Kidney (tissue), 14 donors: ENCODE data around the gene MRPL14. TPM values are rescaled to one million over a fixed set of nuclear protein-coding genes. Genes with fewer than 3 reads are reported as not detected.
A peak's percentile ranks its signal among the peaks of the same experiment; 100 is the strongest.

Source experiments
- DNase-seq, 5 donors: peaks; one replicate each; pipeline ENCODE4 v3.0.0-alpha.2; 2013 to 2020
- FAIRE-seq: peaks from 2 replicates; lab custom pipeline; 2012; peaks lifted over from hg19 to GRCh38; lab: Jason Lieb, UNC
- H3K27ac ChIP-seq, 2 donors: one replicate each; pipeline ENCODE4 v1.7.0; 2013; ENCODE audit warnings: low read depth in 2 of 2, low read length in 2 of 2, inconsistent platforms in 1 of 2
- H3K27me3 ChIP-seq: one replicate; pipeline ENCODE4 v1.7.1; 2013; ENCODE audit warnings: low read length, inconsistent platforms; ENCODE audit not compliant: control insufficient read depth, insufficient read depth
- H3K36me3 ChIP-seq, 3 donors: one replicate each; pipeline versions ENCODE4 v1.7.0 to v1.7.1; 2013; ENCODE audit warnings: low read length in 3 of 3, control low read depth in 1 of 3, inconsistent platforms in 1 of 3; ENCODE audit not compliant: insufficient read depth in 3 of 3, control insufficient read depth in 2 of 3
- H3K4me1 ChIP-seq, 3 donors: one replicate each; pipeline versions ENCODE4 v1.7.0 to v1.7.1; 2013; ENCODE audit warnings: low read length in 3 of 3, inconsistent platforms in 1 of 3, low read depth in 1 of 3; ENCODE audit not compliant: control insufficient read depth in 2 of 3, insufficient read depth in 2 of 3
- H3K4me3 ChIP-seq, 3 donors: one replicate each; pipeline versions ENCODE4 v1.7.0 to v1.8.1; 2013; ENCODE audit warnings: low read length in 3 of 3, control low read depth in 1 of 3, inconsistent platforms in 1 of 3
- H3K9ac ChIP-seq, 3 donors: one replicate each; pipeline versions ENCODE4 v1.7.0 to v1.7.1; 2013; ENCODE audit warnings: low read length in 3 of 3, control low read depth in 1 of 3, inconsistent platforms in 1 of 3
- H3K9me3 ChIP-seq, 3 donors: one replicate each; pipeline versions ENCODE4 v1.7.0 to v1.7.1; 2013; ENCODE audit warnings: low read length in 3 of 3, control low read depth in 1 of 3, inconsistent platforms in 1 of 3; ENCODE audit not compliant: control insufficient read depth in 2 of 3, insufficient read depth in 1 of 3
- CTCF ChIP-seq: IDR thresholded peaks from 3 replicates; pipeline ENCODE4 v1.5.1; 2012; ENCODE audit warnings: mild to moderate bottlenecking, moderate library complexity, borderline replicate concordance; ENCODE audit not compliant: insufficient read depth; ENCODE audit errors: extremely low read depth
- intact Hi-C: fragments of 100-400 bp; cut with DNase I; formaldehyde crosslinking; loops from one replicate; pipeline ENCODE4 v1.11.1; 2022
- polyA plus RNA-seq: library from polyadenylated mRNA; stranded (reverse); fragments of 350-450 nt; fragmentation: Illumina TruSeq; extraction: RNeasy Lipid Tissue Mini Kit (QIAGEN cat#74804); gene quantifications from one replicate; pipeline ENCODE4 v1.2.3, GENCODE V29; 2014; ENCODE audit warnings: low read depth, low replicate concordance; ENCODE audit not compliant: insufficient read depth
- total RNA-seq: library from RNA; stranded (reverse); fragmentation: NEBNext Ultra II Directional; extraction: Animal tissue kit (Norgen Biotek cat#: 25700); gene quantifications from one replicate; pipeline ENCODE4 v1.2.1, GENCODE V29; 2021
- donor health status: control.
- donor health status: control.
- donor health status: control.
- donor health status: control.
- donor health status: control.
- donor health status: DM: yes; HTN: yes; CAD: no.
- donor health status: Normal renal cell carcinoma (clear cell type).

MRPL14 gene
- total and polyA plus RNA-seq, 2 donors from 2014 or later = 27.9 to 71.5 TPM

- peaks cover 4 to 18% (median 11%) of the 10 kb centered on the region in 3 donors for H3K4me1 ChIP-seq
- no peaks in the 10 kb centered on the region for H3K27me3 ChIP-seq
- DNase-seq = peak in 1 of 5 donors; percentile 45
- intact Hi-C loops = no loop called here
- TF ChIP-seq CTCF = no peak
- no peak overlapping the region for H3K9ac ChIP-seq
- no peak overlapping the region for H3K4me3 ChIP-seq
- no peak for FAIRE-seq
- H3K9me3 ChIP-seq = no peaks in the 10 kb centered on the region
- H3K27ac ChIP-seq = no peak overlapping the region
- H3K36me3 ChIP-seq = no peaks in the 10 kb centered on the region
These were observed 48.9 kb downstream of the MRPL14 start for GRCh38 chr6:44078219-44078826.

GRCh38 chr6:44077214-44077946 is 49.9 kb downstream of the MRPL14 start:
- no peak for TF ChIP-seq CTCF
- Histone ChIP-seq H3K36me3 (no peaks in the 10 kb centered on the region), H3K9me3 (no peaks in the 10 kb centered on the region), H3K27ac (no peak overlapping the region), H3K4me1 (peaks cover 4 to 18% (median 11%) of the 10 kb centered on the region in 3 donors), H3K27me3 (no peaks in the 10 kb centered on the region), H3K4me3 (no peak overlapping the region), H3K9ac (no peak overlapping the region)
- intact Hi-C loops = no loop called here
- DNase-seq (no peak), FAIRE-seq (no peak)

GRCh38 chr6:44076356-44077213 is 50.7 kb downstream of the MRPL14 start:
- H3K4me1 ChIP-seq = peaks cover 4 to 18% (median 11%) of the 10 kb centered on the region in 3 donors

More at GRCh38 chr6:44076356-44077213, 50.7 kb downstream of the MRPL14 start:
- FAIRE-seq (no peak), DNase-seq (peak; percentile 71 to 89 (median 82))
- Histone ChIP-seq H3K9ac (peak overlapping the region in 1 of 3 donors; percentile 43), H3K36me3 (no peaks in the 10 kb centered on the region), H3K27ac (peak overlapping the region in 1 of 2 donors; percentile 44), H3K4me3 (no peak overlapping the region), H3K9me3 (no peaks in the 10 kb centered on the region), H3K27me3 (no peaks in the 10 kb centered on the region)
- intact Hi-C loops = no loop called here
- TF ChIP-seq CTCF = no peak
